ENCODE results near the gene CYP27B1. TPM values are rescaled to one million over a fixed set of nuclear protein-coding genes. Genes with fewer than 3 reads are reported as not detected.

The CYP27B1 gene
- total and polyA plus RNA-seq, 4 donors: 0.05 to 1.6 (median 0.17) TPM

DNA sequence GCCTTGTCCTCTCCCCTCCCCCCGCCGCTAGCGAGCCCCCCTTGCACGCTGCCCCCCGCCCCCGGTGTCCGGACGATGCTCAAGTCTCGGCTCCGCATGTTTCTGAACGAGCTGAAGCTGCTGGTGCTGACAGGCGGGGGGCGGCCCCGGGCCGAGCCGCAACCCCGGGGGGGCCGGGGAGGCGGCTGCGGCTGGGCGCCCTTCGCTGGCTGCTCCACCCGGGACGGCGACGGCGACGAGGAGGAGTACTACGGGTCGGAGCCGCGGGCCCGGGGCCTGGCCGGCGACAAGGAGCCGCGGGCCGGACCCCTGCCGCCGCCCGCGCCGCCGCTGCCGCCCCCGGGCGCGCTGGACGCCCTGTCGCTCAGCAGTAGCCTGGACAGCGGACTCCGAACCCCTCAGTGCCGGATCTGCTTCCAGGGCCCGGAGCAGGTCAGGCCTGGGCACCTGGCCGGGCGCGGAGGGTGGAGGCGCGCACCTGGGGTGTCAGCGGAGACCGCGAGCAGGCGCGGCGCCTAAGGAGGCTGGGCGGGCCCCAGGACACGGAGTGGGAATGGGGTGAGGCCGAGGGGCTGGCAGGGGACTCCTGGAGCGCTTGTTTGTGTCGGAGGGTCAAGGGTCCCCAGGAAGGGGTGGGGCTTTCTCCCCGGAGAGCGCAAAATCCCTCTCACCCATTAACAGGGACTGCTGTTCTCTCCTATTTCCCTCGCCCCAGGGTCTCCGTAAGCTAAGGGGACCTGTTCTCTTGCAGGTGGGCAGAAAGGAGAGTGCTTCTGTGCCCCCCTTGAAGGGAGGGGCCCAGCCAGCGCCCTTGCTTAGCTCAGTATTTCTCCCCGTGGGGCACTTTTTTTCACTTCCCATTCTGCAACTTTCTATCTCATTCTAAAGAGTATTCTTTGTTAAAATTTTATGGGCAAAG lies 11.2 kb downstream of the CYP27B1 start (continued):
- TF ChIP-seq FOXA1 (IDR thresholded peaks at IDR 0.05): no peak
- TF ChIP-seq SP1 (IDR thresholded peaks at IDR 0.05): no peak
- no peak for TF ChIP-seq EGR1 (IDR thresholded peaks at IDR 0.05; ENCODE audit: low read depth in 2 of 2)
- TF ChIP-seq RXRA (IDR thresholded peaks at IDR 0.05): no peak
- TF ChIP-seq ZBTB33 (IDR thresholded peaks at IDR 0.05): no peak
- no peak for TF ChIP-seq YY1 (IDR thresholded peaks at IDR 0.05)

- Histone ChIP-seq H3K27ac (ENCODE audit: low read depth in 1 of 2, low read length in 2 of 2) (no peak overlapping the region), H3K4me1 (ENCODE audit: control insufficient read depth in 4 of 4, insufficient read depth in 4 of 4, low read length in 3 of 4) (peaks cover 6 to 35% (median 27%) of the 10 kb centered on the region in 4 donors), H3K27me3 (ENCODE audit: control insufficient read depth in 4 of 4, insufficient read depth in 4 of 4, low read length in 3 of 4) (no peaks in the 10 kb centered on the region), H3K9me3 (ENCODE audit: control insufficient read depth in 4 of 4, low read length in 3 of 4) (no peaks in the 10 kb centered on the region), H3K9ac (ENCODE audit: low read depth in 1 of 2, low read length in 2 of 2) (no peak overlapping the region), H3K36me3 (ENCODE audit: control insufficient read depth in 4 of 4, insufficient read depth in 3 of 4, low read depth in 1 of 4, low read length in 3 of 4) (peaks cover 0 to 7% (median 2%) of the 10 kb centered on the region in 4 donors), H3K4me3 (ENCODE audit: low read depth in 1 of 3, low read length in 3 of 3) (peak overlapping the region in 1 of 3 donors; percentile 79)
- under 1% methylated on average over 34 of the region's 34 CpGs for WGBS
- no peak for DNase-seq (ENCODE audit: low spot score)
- TF ChIP-seq HNF4A (conservative IDR thresholded peaks at IDR 0.05) (no peak), FOXA2 (IDR thresholded peaks at IDR 0.05) (no peak), ZBTB33 (IDR thresholded peaks at IDR 0.05) (no peak), FOXA1 (IDR thresholded peaks at IDR 0.05) (no peak), ATF3 (IDR thresholded peaks at IDR 0.05) (no peak), TAF1 (conservative IDR thresholded peaks at IDR 0.05) (no peak), EGR1 (IDR thresholded peaks at IDR 0.05; ENCODE audit: low read depth in 2 of 2) (no peak), HNF4G (IDR thresholded peaks at IDR 0.05) (no peak), NR2F2 (IDR thresholded peaks at IDR 0.05) (no peak)
- TF ChIP-seq, protein P1, sequence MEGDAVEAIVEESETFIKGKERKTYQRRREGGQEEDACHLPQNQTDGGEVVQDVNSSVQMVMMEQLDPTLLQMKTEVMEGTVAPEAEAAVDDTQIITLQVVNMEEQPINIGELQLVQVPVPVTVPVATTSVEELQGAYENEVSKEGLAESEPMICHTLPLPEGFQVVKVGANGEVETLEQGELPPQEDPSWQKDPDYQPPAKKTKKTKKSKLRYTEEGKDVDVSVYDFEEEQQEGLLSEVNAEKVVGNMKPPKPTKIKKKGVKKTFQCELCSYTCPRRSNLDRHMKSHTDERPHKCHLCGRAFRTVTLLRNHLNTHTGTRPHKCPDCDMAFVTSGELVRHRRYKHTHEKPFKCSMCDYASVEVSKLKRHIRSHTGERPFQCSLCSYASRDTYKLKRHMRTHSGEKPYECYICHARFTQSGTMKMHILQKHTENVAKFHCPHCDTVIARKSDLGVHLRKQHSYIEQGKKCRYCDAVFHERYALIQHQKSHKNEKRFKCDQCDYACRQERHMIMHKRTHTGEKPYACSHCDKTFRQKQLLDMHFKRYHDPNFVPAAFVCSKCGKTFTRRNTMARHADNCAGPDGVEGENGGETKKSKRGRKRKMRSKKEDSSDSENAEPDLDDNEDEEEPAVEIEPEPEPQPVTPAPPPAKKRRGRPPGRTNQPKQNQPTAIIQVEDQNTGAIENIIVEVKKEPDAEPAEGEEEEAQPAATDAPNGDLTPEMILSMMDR (IDR thresholded peaks at IDR 0.05; ENCODE audit: low read depth, low read length, missing input control): no peak
Measured at GRCh38 chr12:57755194-57755453, 11.8 kb downstream of the CYP27B1 start.

Measured in liver (tissue), 9 donors.